DND-41 (cell line): Measurements from ENCODE around the gene HYI.

Source experiments
- ATAC-seq: fragments of 200-7000 bp; cut with Tn5 transposase; 3 replicates; pipeline ENCODE4 v1.9.1; 2021; ENCODE audit warnings: low read depth; ENCODE audit not compliant: insufficient read depth
- DNase-seq: peaks from one replicate; pipeline ENCODE4 v3.0.0-alpha.2; 2020
- H2AFZ ChIP-seq: 2 replicates; pipeline ENCODE4 v1.6.0; 2012; ENCODE audit warnings: low read depth, low read length
- H3K27ac ChIP-seq: 2 replicates; pipeline ENCODE4 v1.5.1; 2012; ENCODE audit warnings: low read length, inconsistent platforms
- H3K27me3 ChIP-seq: fragments of 200-600 bp; sonication (generic); 2 replicates; pipeline ENCODE4 v1.6.0; 2012; ENCODE audit warnings: low read length, mild to moderate bottlenecking, inconsistent platforms; ENCODE audit not compliant: insufficient read depth, poor library complexity
- H3K36me3 ChIP-seq: 2 replicates; pipeline ENCODE4 v1.5.1; 2012; ENCODE audit warnings: low read length, inconsistent platforms; ENCODE audit not compliant: insufficient read depth
- H3K4me1 ChIP-seq: 2 replicates; pipeline ENCODE4 v1.5.1; 2012; ENCODE audit warnings: mild to moderate bottlenecking, low read length; ENCODE audit not compliant: insufficient read depth
- H3K4me2 ChIP-seq: 2 replicates; pipeline ENCODE4 v1.6.0; 2012; ENCODE audit warnings: mild to moderate bottlenecking, moderate library complexity, low read length, inconsistent platforms; ENCODE audit not compliant: insufficient read depth
- H3K4me3 ChIP-seq, 2 experiments: fragments of 200-600 bp in 1 of 2; shearing (Covaris generic) in 1 of 2; 2 replicates each; pipeline ENCODE4 v1.5.1; 2012 to 2016; ENCODE audit warnings: inconsistent platforms in 2 of 2, low read length in 2 of 2, mild to moderate bottlenecking in 2 of 2, low read depth in 1 of 2, moderate library complexity in 1 of 2
- H3K79me2 ChIP-seq: 2 replicates; pipeline ENCODE4 v1.6.0; 2012; ENCODE audit warnings: low read length, inconsistent platforms; ENCODE audit not compliant: insufficient read depth
- H3K9ac ChIP-seq: 2 replicates; pipeline ENCODE4 v1.6.0; 2012; ENCODE audit warnings: low read depth, mild to moderate bottlenecking, inconsistent platforms, low read length, moderate library complexity
- H3K9me3 ChIP-seq: 2 replicates; pipeline ENCODE4 v1.5.1; 2012; ENCODE audit warnings: low read length, moderate library complexity, mild to moderate bottlenecking, inconsistent platforms; ENCODE audit not compliant: insufficient read depth, severe bottlenecking
- H4K20me1 ChIP-seq: 2 replicates; pipeline ENCODE4 v1.6.0; 2012; ENCODE audit warnings: low read length; ENCODE audit not compliant: insufficient read depth
- EZH2 ChIP-seq: IDR thresholded peaks from 3 replicates; pipeline ENCODE4 v1.6.1; 2012; ENCODE audit warnings: borderline replicate concordance, low read depth, mild to moderate bottlenecking, moderate library complexity, low read length, inconsistent platforms; ENCODE audit not compliant: severe bottlenecking
- TF ChIP-seq, protein P1 (sequence below): IDR thresholded peaks from 2 replicates; pipeline ENCODE4 v1.5.1; 2012; ENCODE audit warnings: borderline replicate concordance, low read length, moderate library complexity, mild to moderate bottlenecking; ENCODE audit not compliant: poor library complexity, severe bottlenecking; ENCODE audit errors: extremely low read depth

Gene HYI

DNA sequence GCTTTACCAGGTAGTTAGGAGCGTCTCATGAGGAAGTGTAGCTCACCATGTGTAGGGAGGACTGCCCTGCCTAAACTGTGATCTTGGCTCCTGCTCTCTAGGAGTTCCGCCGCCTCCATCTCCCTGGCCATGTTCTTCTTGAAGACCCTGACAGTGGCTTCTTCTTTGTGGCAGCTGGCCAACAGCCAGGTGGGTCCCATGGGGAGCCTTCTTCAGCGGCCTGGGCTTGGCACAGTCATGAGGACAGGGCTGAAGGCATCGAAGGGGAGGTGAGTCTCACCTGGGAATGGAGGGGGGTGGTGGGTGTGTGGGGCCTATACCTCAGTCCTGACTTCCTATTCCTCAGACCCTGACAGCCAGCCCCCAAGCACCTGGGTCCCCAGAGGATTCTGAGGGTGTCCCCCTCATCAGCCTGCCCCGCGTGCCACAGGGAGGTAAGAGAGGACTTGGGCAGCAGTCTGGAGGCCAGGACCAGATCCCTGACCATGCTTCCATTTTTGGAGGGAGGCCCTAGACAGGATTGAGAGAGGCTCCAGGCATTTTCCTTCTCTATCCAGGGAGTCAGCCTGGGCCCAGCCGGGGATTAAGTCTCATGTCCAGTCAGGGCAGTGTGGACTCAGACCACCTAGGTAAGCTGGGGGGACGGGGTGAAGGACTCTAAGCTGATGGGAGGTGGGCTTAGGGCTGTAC is 21.4 kb downstream of the HYI start:
- H3K36me3 ChIP-seq, result peaks cover 96% of the 10 kb centered on the region
- H4K20me1 ChIP-seq, result peaks cover 4% of the 10 kb centered on the region; the same call in 1 of the 2 replicates
- no peaks in the 10 kb centered on the region for H3K27me3 ChIP-seq
- no peak for ATAC-seq
- no peak for TF ChIP-seq EZH2
- TF ChIP-seq, protein P1, sequence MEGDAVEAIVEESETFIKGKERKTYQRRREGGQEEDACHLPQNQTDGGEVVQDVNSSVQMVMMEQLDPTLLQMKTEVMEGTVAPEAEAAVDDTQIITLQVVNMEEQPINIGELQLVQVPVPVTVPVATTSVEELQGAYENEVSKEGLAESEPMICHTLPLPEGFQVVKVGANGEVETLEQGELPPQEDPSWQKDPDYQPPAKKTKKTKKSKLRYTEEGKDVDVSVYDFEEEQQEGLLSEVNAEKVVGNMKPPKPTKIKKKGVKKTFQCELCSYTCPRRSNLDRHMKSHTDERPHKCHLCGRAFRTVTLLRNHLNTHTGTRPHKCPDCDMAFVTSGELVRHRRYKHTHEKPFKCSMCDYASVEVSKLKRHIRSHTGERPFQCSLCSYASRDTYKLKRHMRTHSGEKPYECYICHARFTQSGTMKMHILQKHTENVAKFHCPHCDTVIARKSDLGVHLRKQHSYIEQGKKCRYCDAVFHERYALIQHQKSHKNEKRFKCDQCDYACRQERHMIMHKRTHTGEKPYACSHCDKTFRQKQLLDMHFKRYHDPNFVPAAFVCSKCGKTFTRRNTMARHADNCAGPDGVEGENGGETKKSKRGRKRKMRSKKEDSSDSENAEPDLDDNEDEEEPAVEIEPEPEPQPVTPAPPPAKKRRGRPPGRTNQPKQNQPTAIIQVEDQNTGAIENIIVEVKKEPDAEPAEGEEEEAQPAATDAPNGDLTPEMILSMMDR, result no peak
- DNase-seq, result no peak
- no peak overlapping the region for H3K27ac ChIP-seq
- no peaks in the 10 kb centered on the region for H3K4me1 ChIP-seq
- no peak overlapping the region for H3K4me3 ChIP-seq
- no peak overlapping the region for H2AFZ ChIP-seq
- no peak overlapping the region for H3K9ac ChIP-seq
- no peak overlapping the region for H3K4me2 ChIP-seq
- H3K9me3 ChIP-seq, result no peaks in the 10 kb centered on the region
- no peaks in the 10 kb centered on the region for H3K79me2 ChIP-seq

DNA sequence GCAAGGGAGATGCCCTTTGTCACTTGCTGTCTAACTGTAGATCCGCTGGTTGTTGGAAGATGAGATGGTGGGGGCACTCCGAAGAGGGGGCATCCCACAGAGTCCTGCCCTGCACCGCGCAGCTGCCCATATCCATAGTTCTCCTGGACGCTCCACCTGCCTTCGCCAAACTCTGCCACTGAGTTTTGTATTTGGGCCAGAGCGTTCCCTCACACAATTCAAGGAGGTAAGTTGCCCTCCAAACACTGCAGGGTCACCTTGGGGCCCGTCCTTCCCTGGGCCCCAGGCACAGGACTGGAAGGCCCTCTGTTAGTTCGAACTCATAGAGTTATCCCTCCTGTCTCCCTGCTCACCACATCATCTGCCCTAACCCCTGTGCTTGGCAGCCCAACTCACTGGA is 22.1 kb downstream of the HYI start:
- ATAC-seq, result no peak
- Histone ChIP-seq H3K9me3 (no peaks in the 10 kb centered on the region), H3K4me1 (no peaks in the 10 kb centered on the region), H2AFZ (no peak overlapping the region), H3K9ac (no peak overlapping the region), H3K4me2 (no peak overlapping the region), H4K20me1 (peaks cover 4% of the 10 kb centered on the region; the same call in 1 of the 2 replicates), H3K36me3 (peaks cover 96% of the 10 kb centered on the region), H3K27ac (no peak overlapping the region), H3K79me2 (no peaks in the 10 kb centered on the region), H3K27me3 (no peaks in the 10 kb centered on the region), H3K4me3 (no peak overlapping the region)
- DNase-seq, result no peak
- TF ChIP-seq, protein P1, result no peak
- no peak for TF ChIP-seq EZH2

DNA sequence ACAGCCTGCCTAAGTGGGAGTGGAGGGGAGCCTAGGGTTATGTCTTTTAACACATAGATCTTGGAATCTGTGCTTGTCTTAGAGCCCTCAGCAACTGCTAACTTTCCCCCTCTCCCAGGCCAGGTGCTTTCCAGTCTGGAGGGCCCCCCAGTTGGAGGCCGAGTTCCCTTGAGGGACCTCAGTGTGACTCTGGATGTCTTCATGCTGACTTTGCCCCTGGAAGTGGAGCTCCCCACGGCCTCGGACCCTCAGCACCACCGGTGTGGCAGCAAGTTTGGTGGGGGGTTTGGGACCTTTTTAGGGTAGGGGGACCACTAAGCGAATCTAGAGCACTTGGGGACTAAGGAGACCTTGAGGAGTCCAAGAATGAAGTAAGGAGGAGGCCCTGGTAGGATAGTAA is 22.9 kb downstream of the HYI start:
- Histone ChIP-seq H2AFZ (no peak overlapping the region), H3K79me2 (no peaks in the 10 kb centered on the region), H3K4me1 (no peaks in the 10 kb centered on the region), H3K27me3 (no peaks in the 10 kb centered on the region), H3K9me3 (no peaks in the 10 kb centered on the region), H3K4me3 (no peak overlapping the region), H3K4me2 (no peak overlapping the region), H3K9ac (no peak overlapping the region), H3K36me3 (peaks cover 97% of the 10 kb centered on the region), H4K20me1 (peaks cover 4% of the 10 kb centered on the region; the same call in 1 of the 2 replicates), H3K27ac (no peak overlapping the region)
- no peak for DNase-seq
- no peak for ATAC-seq
- TF ChIP-seq EZH2, result no peak
- TF ChIP-seq, protein P1, result no peak
